Spleen (tissue), 11 donors: ENCODE results near the gene CLEC4G. TPM values are rescaled to one million over a fixed set of nuclear protein-coding genes. Genes with fewer than 3 reads are reported as not detected.

Experiments
- DNase-seq: peaks from one replicate; pipeline ENCODE4 v3.0.0-alpha.2; 2020
- H3K27ac ChIP-seq, 8 donors: fragments of 200-600 bp; sonication (generic) in 7 of 8; 1 replicate in 4 of 8; 2 replicates in 4 of 8; pipeline versions ENCODE4 v1.5.0 to v1.8.0; 2016 to 2021; ENCODE audit warnings: inconsistent platforms in 4 of 8, mild to moderate bottlenecking in 4 of 8, moderate library complexity in 1 of 8
- H3K27me3 ChIP-seq, 7 donors: fragments of 200-600 bp; sonication (generic) in 6 of 7; replicated peaks in 1 of 7; 1 replicate in 4 of 7; 2 replicates in 3 of 7; pipeline versions ENCODE4 v1.5.0 to v1.8.0; 2016 to 2021; ENCODE audit warnings: inconsistent platforms in 3 of 7, mild to moderate bottlenecking in 1 of 7
- H3K36me3 ChIP-seq, 6 donors: fragments of 200-600 bp; sonication (generic) in 5 of 6; 1 replicate in 4 of 6; 2 replicates in 2 of 6; pipeline versions ENCODE4 v1.5.0 to v1.8.0; 2016 to 2021; ENCODE audit warnings: inconsistent platforms in 2 of 6
- H3K4me1 ChIP-seq, 6 donors: fragments of 200-600 bp; sonication (generic) in 5 of 6; 1 replicate in 3 of 6; 2 replicates in 3 of 6; pipeline versions ENCODE4 v1.5.0 to v1.8.0; 2016 to 2021; ENCODE audit warnings: inconsistent platforms in 3 of 6
- H3K4me3 ChIP-seq, 8 donors: fragments of 200-600 bp; sonication (generic) in 7 of 8; 1 replicate in 4 of 8; 2 replicates in 4 of 8; pipeline versions ENCODE4 v1.5.0 to v1.8.0; 2016 to 2021; ENCODE audit warnings: inconsistent platforms in 4 of 8, mild to moderate bottlenecking in 4 of 8, moderate library complexity in 2 of 8
- H3K9me3 ChIP-seq, 8 donors: fragments of 200-600 bp; sonication (generic) in 7 of 8; 1 replicate in 4 of 8; 2 replicates in 4 of 8; pipeline versions ENCODE4 v1.5.0 to v1.8.0; 2016 to 2021; ENCODE audit warnings: inconsistent platforms in 4 of 8
- CTCF ChIP-seq, 11 experiments: fragments of 200-600 bp in 7 of 11; fragments of 450-650 bp in 4 of 11; sonication (generic) in 4 of 11; IDR thresholded peaks in 8 of 11; conservative IDR thresholded peaks in 3 of 11; 1 replicate in 7 of 11; 2 replicates in 4 of 11; pipeline versions ENCODE4 v1.4.0 to v1.8.0; 2016 to 2021; ENCODE audit warnings: antibody characterized with exemption in 11 of 11, inconsistent platforms in 4 of 11, mild to moderate bottlenecking in 1 of 11
- POLR2A ChIP-seq, 3 donors: fragments of 450-650 bp; IDR thresholded peaks; one replicate each; pipeline ENCODE4 v1.5.1; 2017; ENCODE audit warnings: antibody characterized with exemption in 3 of 3, mild to moderate bottlenecking in 1 of 3
- POLR2AphosphoS5 ChIP-seq, 3 donors: sonication (generic); formaldehyde crosslinking; IDR thresholded peaks; one replicate each; pipeline ENCODE4 v1.5.1; 2017; ENCODE audit warnings: antibody characterized with exemption in 3 of 3
- WGBS, 5 donors: extraction: QIAGEN DNeasy Blood & Tissue Kit in 3 of 5; methylation state at CpG; one replicate each; pipeline versions ENCODE4 v1.1.5 to v1.1.7; 2013 to 2018; 5-methylcytosine and 5-hydroxymethylcytosine counted together
- intact Hi-C: fragments of 100-400 bp; cut with DNase I; formaldehyde crosslinking; loops from one replicate; pipeline ENCODE4 v1.15.0; 2023; ENCODE audit warnings: low total_unique reads
- polyA plus RNA-seq, 3 donors: library from polyadenylated mRNA; stranded (reverse); fragments of 200-250 nt; gene quantifications; one replicate each; pipeline ENCODE4 v1.2.1, GENCODE V29; 2013
- total RNA-seq, 7 donors: library from RNA; depleted of rRNA in 3 of 7; stranded (reverse); fragments of >200 nt in 3 of 7; fragmentation: NEBNext Ultra II Directional in 4 of 7; extraction: Animal tissue kit (Norgen Biotek cat#: 25700) in 4 of 7; gene quantifications; one replicate each; pipeline versions ENCODE4 v1.1.0 to v1.2.1, GENCODE V29; 2016 to 2021
- donor health status: healthy with polysubstance abuse.
- donor health status: DM: no; HTN: no; CAD: no; lungs with moderate emphysema.
- donor health status: DM: no; HTN: no; CAD: no.
- donor health status: Bipolar disorder and iron deficiency.
- donor health status: healthy.
- donor health status: DM: no; HTN: no; CAD: no.
- donor health status: DM: yes; HTN: yes; CAD: no.

The CLEC4G gene
- total and polyA plus RNA-seq, 10 donors: 0.34 to 4.0 (median 1.0) TPM; not detected in 1

GRCh38 chr19:7692417-7693088 is 39.4 kb downstream of the CLEC4G start:
- no peak for DNase-seq
- 61 to 78% (median 66%) methylated on average over 13 of the region's 13 CpGs for WGBS, 5 donors
- peak overlapping the region in 2 of 8 donors; percentile 16 to 78 for H3K27ac ChIP-seq
- intact Hi-C loops: no loop called here
- TF ChIP-seq POLR2A (IDR thresholded peaks at IDR 0.05): no peak
- TF ChIP-seq CTCF (IDR thresholded peaks at IDR 0.05 in 8 of 11, conservative IDR thresholded peaks at IDR 0.05 in 3 of 11): no peak
- no peak for TF ChIP-seq POLR2AphosphoS5 (IDR thresholded peaks at IDR 0.05)
- peaks cover 6 to 60% (median 19%) of the 10 kb centered on the region in 6 donors for H3K4me1 ChIP-seq
- peaks cover 0 to 27% (median 0%) of the 10 kb centered on the region in 7 donors for H3K27me3 ChIP-seq
- H3K36me3 ChIP-seq: peaks cover 0 to 23% (median 0%) of the 10 kb centered on the region in 6 donors
- no peaks in the 10 kb centered on the region for H3K9me3 ChIP-seq
- H3K4me3 ChIP-seq: peak overlapping the region in 1 of 8 donors; percentile 13

- peaks cover 0 to 15% (median 0%) of the 10 kb centered on the region in 6 donors for H3K36me3 ChIP-seq
- intact Hi-C loops: no loop called here
- TF ChIP-seq POLR2A (IDR thresholded peaks at IDR 0.05): no peak
- H3K27me3 ChIP-seq: peaks cover 0 to 18% (median 0%) of the 10 kb centered on the region in 7 donors
- no peak overlapping the region for H3K4me3 ChIP-seq
- peak overlapping the region in 1 of 8 donors; percentile 78 for H3K27ac ChIP-seq
- no peak for DNase-seq
- peaks cover 6 to 50% (median 19%) of the 10 kb centered on the region in 6 donors for H3K4me1 ChIP-seq
- H3K9me3 ChIP-seq: no peaks in the 10 kb centered on the region
Observed at GRCh38 chr19:7691497-7691896, 40.4 kb downstream of the CLEC4G start.

GRCh38 chr19:7690779-7691258 is 41.1 kb downstream of the CLEC4G start:
- TF ChIP-seq POLR2AphosphoS5 (IDR thresholded peaks at IDR 0.05): no peak
- TF ChIP-seq CTCF (IDR thresholded peaks at IDR 0.05 in 8 of 11, conservative IDR thresholded peaks at IDR 0.05 in 3 of 11): no peak
- TF ChIP-seq POLR2A (IDR thresholded peaks at IDR 0.05): no peak
- H3K36me3 ChIP-seq: peaks cover 0 to 15% (median 0%) of the 10 kb centered on the region in 6 donors
- peaks cover 0 to 18% (median 0%) of the 10 kb centered on the region in 7 donors for H3K27me3 ChIP-seq
- 69 to 78% (median 74%) methylated on average over 8 of the region's 8 CpGs for WGBS, 5 donors
- peaks cover 6 to 43% (median 18%) of the 10 kb centered on the region in 6 donors for H3K4me1 ChIP-seq
- intact Hi-C loops: no loop called here
- H3K4me3 ChIP-seq: no peak overlapping the region
- H3K9me3 ChIP-seq: no peaks in the 10 kb centered on the region
- DNase-seq: no peak
- H3K27ac ChIP-seq: peak overlapping the region in 1 of 8 donors; percentile 78

GRCh38 chr19:7689165-7689564 is 42.7 kb downstream of the CLEC4G start:
- 36 to 53% (median 43%) methylated on average over 15 to 23 of the region's 23 CpGs for WGBS, 5 donors
- Histone ChIP-seq H3K36me3 (peaks cover 0 to 30% (median 10%) of the 10 kb centered on the region in 6 donors), H3K4me1 (peaks cover 0 to 28% (median 5%) of the 10 kb centered on the region in 6 donors), H3K27ac (no peak overlapping the region), H3K27me3 (peaks cover 0 to 18% (median 0%) of the 10 kb centered on the region in 7 donors), H3K9me3 (no peaks in the 10 kb centered on the region), H3K4me3 (no peak overlapping the region)
- DNase-seq: peak; percentile 77
- intact Hi-C loops: no loop called here
- peak in 2 of 3 donors; percentile 6 to 31 for TF ChIP-seq POLR2AphosphoS5 (IDR thresholded peaks at IDR 0.05)
- TF ChIP-seq CTCF (IDR thresholded peaks at IDR 0.05 in 8 of 11, conservative IDR thresholded peaks at IDR 0.05 in 3 of 11): no peak
- no peak for TF ChIP-seq POLR2A (IDR thresholded peaks at IDR 0.05)
